ENCODE data around the gene TBL1X. TPM values are rescaled to one million over a fixed set of nuclear protein-coding genes. Genes with fewer than 3 reads are reported as not detected.

Gene TBL1X
- total and polyA plus RNA-seq, 2 experiments from 2014 or later: 8.7 to 26.9 TPM

DNA sequence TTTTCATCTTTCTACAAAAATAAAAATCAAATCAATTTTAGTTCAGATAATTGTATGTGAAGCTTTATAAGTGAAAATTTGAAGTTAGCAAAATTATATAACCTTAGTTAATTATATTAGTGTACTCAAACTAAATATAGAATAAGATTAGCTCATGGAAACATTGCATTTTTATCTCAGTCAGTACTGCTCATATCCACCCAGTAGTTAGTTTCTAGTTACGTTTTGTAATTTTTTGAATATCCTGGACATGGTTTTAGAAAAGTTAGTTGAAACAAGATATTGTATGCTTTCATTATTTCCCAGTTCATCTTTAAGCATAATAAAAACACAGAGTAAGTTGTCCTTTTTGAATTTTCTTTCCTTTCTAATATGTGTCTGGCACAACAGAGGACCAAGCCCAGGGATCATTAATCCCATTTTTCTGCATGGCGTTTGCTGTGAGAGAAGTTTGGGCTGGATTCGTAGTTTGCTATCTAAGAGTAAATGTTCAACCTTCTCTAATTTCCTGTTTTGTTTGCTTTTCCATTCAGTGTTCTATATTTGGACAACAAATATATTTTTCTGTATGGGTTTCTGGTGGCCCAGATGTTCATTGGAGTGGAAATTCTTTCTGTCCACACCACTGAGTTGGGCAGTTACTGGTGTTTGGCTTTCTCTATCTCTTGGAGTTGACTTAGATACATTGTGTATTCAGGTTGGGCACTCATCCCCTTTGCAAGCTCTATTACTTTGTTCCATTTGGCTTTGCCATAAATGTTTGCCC is 12.1 kb downstream of the TBL1X start:
- Mint-ChIP-seq H3K27ac (no peak overlapping the region), H3K4me1 (peaks cover 10% of the 10 kb centered on the region; the same call in 2 of the 3 replicates), H3K9me3 (peaks cover 9% of the 10 kb centered on the region; the same call in 2 of the 3 replicates), H3K4me3 (no peak overlapping the region), H3K36me3 (ENCODE audit: low read depth) (peaks cover 15% of the 10 kb centered on the region; the same call in 2 of the 3 replicates), H3K27me3 (ENCODE audit: insufficient read depth, low read depth, poor library complexity) (no peaks in the 10 kb centered on the region)
- Histone ChIP-seq H2AFZ (no peak overlapping the region), H3K36me3 (ENCODE audit: insufficient read depth) (no peaks in the 10 kb centered on the region), H3K4me1 (ENCODE audit: insufficient read depth) (no peaks in the 10 kb centered on the region), H3F3A (replicated peaks; ENCODE audit: low read depth) (no peaks in the 10 kb centered on the region), H3K4me2 (no peak overlapping the region), H3K79me2 (replicated peaks; ENCODE audit: insufficient read depth) (peaks cover 83% of the 10 kb centered on the region), H3K9me2 (ENCODE audit: insufficient read depth) (no peaks in the 10 kb centered on the region), H3K27ac (ENCODE audit: low read depth) (no peak overlapping the region), H3K27me3 (ENCODE audit: insufficient read depth) (no peaks in the 10 kb centered on the region), H4K20me1 (replicated peaks; ENCODE audit: insufficient read depth) (peaks cover 3% of the 10 kb centered on the region; the same call in 1 of the 2 replicates), H3K4me3 (no peak overlapping the region)
- DNase-seq (ENCODE audit: low spot score) (no peak), ATAC-seq (no peak)
- TF ChIP-seq STAT1 (IDR thresholded peaks at IDR 0.05; ENCODE audit: unreplicated experiment) (no peak), CREB1 (CRISPR knock-in tag; IDR thresholded peaks at IDR 0.05; ENCODE audit: low read depth) (no peak), EZH2 (IDR thresholded peaks at IDR 0.05; ENCODE audit: low read depth, unreplicated experiment) (no peak), EZH2phosphoT487 (IDR thresholded peaks at IDR 0.05; ENCODE audit: unreplicated experiment) (no peak), JUNB (IDR thresholded peaks at IDR 0.05; ENCODE audit: unreplicated experiment) (no peak), ZNF114 (CRISPR knock-in tag; IDR thresholded peaks at IDR 0.05) (no peak), POLR2AphosphoS5 (IDR thresholded peaks at IDR 0.05; ENCODE audit: low read depth) (no peak), NANOG (IDR thresholded peaks at IDR 0.05; ENCODE audit: borderline replicate concordance) (no peak), ZNF331 (CRISPR knock-in tag; IDR thresholded peaks at IDR 0.05; ENCODE audit: low read depth) (no peak)
- TF ChIP-seq, protein P1, sequence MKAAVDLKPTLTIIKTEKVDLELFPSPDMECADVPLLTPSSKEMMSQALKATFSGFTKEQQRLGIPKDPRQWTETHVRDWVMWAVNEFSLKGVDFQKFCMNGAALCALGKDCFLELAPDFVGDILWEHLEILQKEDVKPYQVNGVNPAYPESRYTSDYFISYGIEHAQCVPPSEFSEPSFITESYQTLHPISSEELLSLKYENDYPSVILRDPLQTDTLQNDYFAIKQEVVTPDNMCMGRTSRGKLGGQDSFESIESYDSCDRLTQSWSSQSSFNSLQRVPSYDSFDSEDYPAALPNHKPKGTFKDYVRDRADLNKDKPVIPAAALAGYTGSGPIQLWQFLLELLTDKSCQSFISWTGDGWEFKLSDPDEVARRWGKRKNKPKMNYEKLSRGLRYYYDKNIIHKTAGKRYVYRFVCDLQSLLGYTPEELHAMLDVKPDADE (IDR thresholded peaks at IDR 0.05): no peak
- TF ChIP-seq, protein P2, sequence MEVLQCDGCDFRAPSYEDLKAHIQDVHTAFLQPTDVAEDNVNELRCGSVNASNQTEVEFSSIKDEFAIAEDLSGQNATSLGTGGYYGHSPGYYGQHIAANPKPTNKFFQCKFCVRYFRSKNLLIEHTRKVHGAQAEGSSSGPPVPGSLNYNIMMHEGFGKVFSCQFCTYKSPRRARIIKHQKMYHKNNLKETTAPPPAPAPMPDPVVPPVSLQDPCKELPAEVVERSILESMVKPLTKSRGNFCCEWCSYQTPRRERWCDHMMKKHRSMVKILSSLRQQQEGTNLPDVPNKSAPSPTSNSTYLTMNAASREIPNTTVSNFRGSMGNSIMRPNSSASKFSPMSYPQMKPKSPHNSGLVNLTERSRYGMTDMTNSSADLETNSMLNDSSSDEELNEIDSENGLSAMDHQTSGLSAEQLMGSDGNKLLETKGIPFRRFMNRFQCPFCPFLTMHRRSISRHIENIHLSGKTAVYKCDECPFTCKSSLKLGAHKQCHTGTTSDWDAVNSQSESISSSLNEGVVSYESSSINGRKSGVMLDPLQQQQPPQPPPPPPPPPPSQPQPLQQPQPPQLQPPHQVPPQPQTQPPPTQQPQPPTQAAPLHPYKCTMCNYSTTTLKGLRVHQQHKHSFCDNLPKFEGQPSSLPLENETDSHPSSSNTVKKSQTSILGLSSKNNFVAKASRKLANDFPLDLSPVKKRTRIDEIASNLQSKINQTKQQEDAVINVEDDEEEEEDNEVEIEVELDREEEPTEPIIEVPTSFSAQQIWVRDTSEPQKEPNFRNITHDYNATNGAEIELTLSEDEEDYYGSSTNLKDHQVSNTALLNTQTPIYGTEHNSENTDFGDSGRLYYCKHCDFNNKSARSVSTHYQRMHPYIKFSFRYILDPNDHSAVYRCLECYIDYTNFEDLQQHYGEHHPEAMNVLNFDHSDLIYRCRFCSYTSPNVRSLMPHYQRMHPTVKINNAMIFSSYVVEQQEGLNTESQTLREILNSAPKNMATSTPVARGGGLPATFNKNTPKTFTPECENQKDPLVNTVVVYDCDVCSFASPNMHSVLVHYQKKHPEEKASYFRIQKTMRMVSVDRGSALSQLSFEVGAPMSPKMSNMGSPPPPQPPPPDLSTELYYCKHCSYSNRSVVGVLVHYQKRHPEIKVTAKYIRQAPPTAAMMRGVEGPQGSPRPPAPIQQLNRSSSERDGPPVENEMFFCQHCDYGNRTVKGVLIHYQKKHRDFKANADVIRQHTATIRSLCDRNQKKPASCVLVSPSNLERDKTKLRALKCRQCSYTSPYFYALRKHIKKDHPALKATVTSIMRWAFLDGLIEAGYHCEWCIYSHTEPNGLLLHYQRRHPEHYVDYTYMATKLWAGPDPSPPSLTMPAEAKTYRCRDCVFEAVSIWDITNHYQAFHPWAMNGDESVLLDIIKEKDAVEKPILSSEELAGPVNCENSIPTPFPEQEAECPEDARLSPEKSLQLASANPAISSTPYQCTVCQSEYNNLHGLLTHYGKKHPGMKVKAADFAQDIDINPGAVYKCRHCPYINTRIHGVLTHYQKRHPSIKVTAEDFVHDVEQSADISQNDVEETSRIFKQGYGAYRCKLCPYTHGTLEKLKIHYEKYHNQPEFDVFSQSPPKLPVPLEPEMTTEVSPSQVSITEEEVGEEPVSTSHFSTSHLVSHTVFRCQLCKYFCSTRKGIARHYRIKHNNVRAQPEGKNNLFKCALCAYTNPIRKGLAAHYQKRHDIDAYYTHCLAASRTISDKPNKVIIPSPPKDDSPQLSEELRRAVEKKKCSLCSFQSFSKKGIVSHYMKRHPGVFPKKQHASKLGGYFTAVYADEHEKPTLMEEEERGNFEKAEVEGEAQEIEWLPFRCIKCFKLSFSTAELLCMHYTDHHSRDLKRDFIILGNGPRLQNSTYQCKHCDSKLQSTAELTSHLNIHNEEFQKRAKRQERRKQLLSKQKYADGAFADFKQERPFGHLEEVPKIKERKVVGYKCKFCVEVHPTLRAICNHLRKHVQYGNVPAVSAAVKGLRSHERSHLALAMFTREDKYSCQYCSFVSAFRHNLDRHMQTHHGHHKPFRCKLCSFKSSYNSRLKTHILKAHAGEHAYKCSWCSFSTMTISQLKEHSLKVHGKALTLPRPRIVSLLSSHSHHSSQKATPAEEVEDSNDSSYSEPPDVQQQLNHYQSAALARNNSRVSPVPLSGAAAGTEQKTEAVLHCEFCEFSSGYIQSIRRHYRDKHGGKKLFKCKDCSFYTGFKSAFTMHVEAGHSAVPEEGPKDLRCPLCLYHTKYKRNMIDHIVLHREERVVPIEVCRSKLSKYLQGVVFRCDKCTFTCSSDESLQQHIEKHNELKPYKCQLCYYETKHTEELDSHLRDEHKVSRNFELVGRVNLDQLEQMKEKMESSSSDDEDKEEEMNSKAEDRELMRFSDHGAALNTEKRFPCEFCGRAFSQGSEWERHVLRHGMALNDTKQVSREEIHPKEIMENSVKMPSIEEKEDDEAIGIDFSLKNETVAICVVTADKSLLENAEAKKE (CRISPR knock-in tag; IDR thresholded peaks at IDR 0.05): no peak
- TF ChIP-seq, protein P3, sequence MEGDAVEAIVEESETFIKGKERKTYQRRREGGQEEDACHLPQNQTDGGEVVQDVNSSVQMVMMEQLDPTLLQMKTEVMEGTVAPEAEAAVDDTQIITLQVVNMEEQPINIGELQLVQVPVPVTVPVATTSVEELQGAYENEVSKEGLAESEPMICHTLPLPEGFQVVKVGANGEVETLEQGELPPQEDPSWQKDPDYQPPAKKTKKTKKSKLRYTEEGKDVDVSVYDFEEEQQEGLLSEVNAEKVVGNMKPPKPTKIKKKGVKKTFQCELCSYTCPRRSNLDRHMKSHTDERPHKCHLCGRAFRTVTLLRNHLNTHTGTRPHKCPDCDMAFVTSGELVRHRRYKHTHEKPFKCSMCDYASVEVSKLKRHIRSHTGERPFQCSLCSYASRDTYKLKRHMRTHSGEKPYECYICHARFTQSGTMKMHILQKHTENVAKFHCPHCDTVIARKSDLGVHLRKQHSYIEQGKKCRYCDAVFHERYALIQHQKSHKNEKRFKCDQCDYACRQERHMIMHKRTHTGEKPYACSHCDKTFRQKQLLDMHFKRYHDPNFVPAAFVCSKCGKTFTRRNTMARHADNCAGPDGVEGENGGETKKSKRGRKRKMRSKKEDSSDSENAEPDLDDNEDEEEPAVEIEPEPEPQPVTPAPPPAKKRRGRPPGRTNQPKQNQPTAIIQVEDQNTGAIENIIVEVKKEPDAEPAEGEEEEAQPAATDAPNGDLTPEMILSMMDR (conservative IDR thresholded peaks at IDR 0.05; ENCODE audit: low read depth in 2 of 2): no peak
- TF ChIP-seq, protein P4, sequence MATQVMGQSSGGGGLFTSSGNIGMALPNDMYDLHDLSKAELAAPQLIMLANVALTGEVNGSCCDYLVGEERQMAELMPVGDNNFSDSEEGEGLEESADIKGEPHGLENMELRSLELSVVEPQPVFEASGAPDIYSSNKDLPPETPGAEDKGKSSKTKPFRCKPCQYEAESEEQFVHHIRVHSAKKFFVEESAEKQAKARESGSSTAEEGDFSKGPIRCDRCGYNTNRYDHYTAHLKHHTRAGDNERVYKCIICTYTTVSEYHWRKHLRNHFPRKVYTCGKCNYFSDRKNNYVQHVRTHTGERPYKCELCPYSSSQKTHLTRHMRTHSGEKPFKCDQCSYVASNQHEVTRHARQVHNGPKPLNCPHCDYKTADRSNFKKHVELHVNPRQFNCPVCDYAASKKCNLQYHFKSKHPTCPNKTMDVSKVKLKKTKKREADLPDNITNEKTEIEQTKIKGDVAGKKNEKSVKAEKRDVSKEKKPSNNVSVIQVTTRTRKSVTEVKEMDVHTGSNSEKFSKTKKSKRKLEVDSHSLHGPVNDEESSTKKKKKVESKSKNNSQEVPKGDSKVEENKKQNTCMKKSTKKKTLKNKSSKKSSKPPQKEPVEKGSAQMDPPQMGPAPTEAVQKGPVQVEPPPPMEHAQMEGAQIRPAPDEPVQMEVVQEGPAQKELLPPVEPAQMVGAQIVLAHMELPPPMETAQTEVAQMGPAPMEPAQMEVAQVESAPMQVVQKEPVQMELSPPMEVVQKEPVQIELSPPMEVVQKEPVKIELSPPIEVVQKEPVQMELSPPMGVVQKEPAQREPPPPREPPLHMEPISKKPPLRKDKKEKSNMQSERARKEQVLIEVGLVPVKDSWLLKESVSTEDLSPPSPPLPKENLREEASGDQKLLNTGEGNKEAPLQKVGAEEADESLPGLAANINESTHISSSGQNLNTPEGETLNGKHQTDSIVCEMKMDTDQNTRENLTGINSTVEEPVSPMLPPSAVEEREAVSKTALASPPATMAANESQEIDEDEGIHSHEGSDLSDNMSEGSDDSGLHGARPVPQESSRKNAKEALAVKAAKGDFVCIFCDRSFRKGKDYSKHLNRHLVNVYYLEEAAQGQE (IDR thresholded peaks at IDR 0.05; ENCODE audit: unreplicated experiment): no peak

Data from GM23338 (cell line).